WTC11 (cell line): ENCODE results near the gene CGREF1. TPM values are rescaled to one million over a fixed set of nuclear protein-coding genes. Genes with fewer than 3 reads are reported as not detected.

Source experiments
- ATAC-seq: fragments of 200-7000 bp; cut with Tn5 transposase; 2 replicates; pipeline ENCODE4 v1.10.0; 2021; ENCODE audit warnings: mild to moderate bottlenecking, moderate library complexity
- CTCF ChIA-PET: fragments of 300-600 bp; sonication (Branson Sonifier 250); formaldehyde crosslinking; loops from one replicate; lab custom pipeline; 2021; ENCODE audit warnings: antibody characterized with exemption; lab: Charles Lee
- POLR2A ChIA-PET: fragments of 350-600 bp; sonication (Branson Sonifier 250); formaldehyde crosslinking; loops from one replicate; lab custom pipeline; 2021; ENCODE audit warnings: antibody characterized with exemption; lab: Charles Lee
- DNase-seq: peaks from one replicate; pipeline ENCODE4 v3.0.0; 2021; ENCODE audit warnings: low spot score
- H3K27ac Mint-ChIP-seq: 2 replicates; pipeline ENCODE4 v1.8.0; 2021; ENCODE audit warnings: mixed read lengths
- H3K27me3 Mint-ChIP-seq: 2 replicates; pipeline ENCODE4 v1.8.0; 2021; ENCODE audit warnings: low read depth, mild to moderate bottlenecking, moderate library complexity, mixed read lengths
- H3K36me3 Mint-ChIP-seq: 2 replicates; pipeline ENCODE4 v1.8.0; 2021; ENCODE audit warnings: mixed read lengths
- H3K4me1 Mint-ChIP-seq: 2 replicates; pipeline ENCODE4 v1.8.0; 2022; ENCODE audit warnings: mixed read lengths
- H3K4me3 Mint-ChIP-seq: 2 replicates; pipeline ENCODE4 v1.8.0; 2021; ENCODE audit warnings: mild to moderate bottlenecking, moderate library complexity, mixed read lengths
- H3K9me3 Mint-ChIP-seq: 2 replicates; pipeline ENCODE4 v1.8.0; 2021; ENCODE audit warnings: mixed read lengths
- ATF3 ChIP-seq: sonication (generic); formaldehyde crosslinking; conservative IDR thresholded peaks from 2 replicates; pipeline ENCODE4 v1.8.1; 2022; ENCODE audit warnings: mild to moderate bottlenecking, missing genetic modification reagents
- ATF6 ChIP-seq: sonication (generic); formaldehyde crosslinking; IDR thresholded peaks from 2 replicates; pipeline ENCODE4 v1.8.1; 2023; ENCODE audit warnings: mild to moderate bottlenecking, missing genetic modification reagents
- CDX4 ChIP-seq: fragments of 250-450 bp; sonication (Bioruptor Pico); IDR thresholded peaks from 2 replicates; pipeline ENCODE4 v1.9.0; 2021; ENCODE audit warnings: moderate library complexity, mild to moderate bottlenecking, inconsistent platforms, borderline replicate concordance
- CREM ChIP-seq: sonication (generic); formaldehyde crosslinking; IDR thresholded peaks from 2 replicates; pipeline ENCODE4 v1.8.1; 2022; ENCODE audit warnings: mild to moderate bottlenecking, missing genetic modification reagents, moderate library complexity
- E2F4 ChIP-seq: sonication (generic); formaldehyde crosslinking; IDR thresholded peaks from 2 replicates; pipeline ENCODE4 v1.8.1; 2022; ENCODE audit warnings: low read depth, mild to moderate bottlenecking, moderate library complexity, missing genetic modification reagents, borderline replicate concordance
- ELF4 ChIP-seq: sonication (generic); formaldehyde crosslinking; IDR thresholded peaks from 2 replicates; pipeline ENCODE4 v1.8.1; 2022; ENCODE audit warnings: low read depth, mild to moderate bottlenecking, moderate library complexity, missing genetic modification reagents
- HMGXB4 ChIP-seq: sonication (generic); formaldehyde crosslinking; IDR thresholded peaks from 2 replicates; pipeline ENCODE4 v1.8.1; 2023; ENCODE audit warnings: mild to moderate bottlenecking, moderate library complexity, missing genetic modification reagents
- IRF1 ChIP-seq: sonication (generic); formaldehyde crosslinking; IDR thresholded peaks from 2 replicates; pipeline ENCODE4 v1.8.0; 2023; ENCODE audit warnings: missing genetic modification reagents
- OVOL2 ChIP-seq: fragments of 250-450 bp; sonication (Bioruptor Pico); IDR thresholded peaks from 2 replicates; pipeline ENCODE4 v1.9.0; 2021; ENCODE audit warnings: mild to moderate bottlenecking, borderline replicate concordance
- PRDM15 ChIP-seq: sonication (generic); formaldehyde crosslinking; IDR thresholded peaks from 2 replicates; pipeline ENCODE4 v1.8.0; 2022; ENCODE audit warnings: missing genetic modification reagents
- TEAD4 ChIP-seq: sonication (generic); formaldehyde crosslinking; IDR thresholded peaks from 2 replicates; pipeline ENCODE4 v1.8.0; 2022; ENCODE audit warnings: mild to moderate bottlenecking, missing genetic modification reagents
- USF1 ChIP-seq: sonication (generic); formaldehyde crosslinking; IDR thresholded peaks from 2 replicates; pipeline ENCODE4 v1.8.0; 2022; ENCODE audit warnings: mild to moderate bottlenecking, missing genetic modification reagents
- ZMAT4 ChIP-seq: fragments of 250-450 bp; sonication (Bioruptor Pico); IDR thresholded peaks from 2 replicates; pipeline ENCODE4 v1.9.0; 2021; ENCODE audit warnings: mild to moderate bottlenecking
- ZNF219 ChIP-seq: sonication (generic); formaldehyde crosslinking; IDR thresholded peaks from 2 replicates; pipeline ENCODE4 v1.8.0; 2023; ENCODE audit warnings: missing genetic modification reagents, mild to moderate bottlenecking, borderline replicate concordance
- ZNF232 ChIP-seq: sonication (generic); formaldehyde crosslinking; IDR thresholded peaks from 2 replicates; pipeline ENCODE4 v1.8.0; 2022; ENCODE audit warnings: mild to moderate bottlenecking, missing genetic modification reagents
- ZNF416 ChIP-seq: fragments of 250-450 bp; sonication (Bioruptor Pico); IDR thresholded peaks from 2 replicates; pipeline ENCODE4 v1.9.0; 2021; ENCODE audit warnings: mild to moderate bottlenecking, inconsistent platforms
- total RNA-seq: library from RNA; stranded (reverse); gene quantifications from 3 replicates; pipeline ENCODE4 v1.2.3, GENCODE V29; 2021

CGREF1 gene
- total RNA-seq, 1 experiment from 2014 or later = 3.5 TPM

GRCh38 chr2:27108221-27108620 lies 10.7 kb downstream of the CGREF1 start (continued):
- TF ChIP-seq CDX4 (no peak), ATF3 (CRISPR knock-in tag) (no peak), OVOL2 (CRISPR knock-in tag) (no peak), ATF6 (CRISPR knock-in tag) (no peak)

GRCh38 chr2:27105981-27106380 lies 12.9 kb downstream of the CGREF1 start:
- ChIA-PET POLR2A (interaction anchor here (1.7 kb wide), 1 partner anchor 28 kb away, joined by 3 read pairs; the partner anchor contains the start of gene PREB), CTCF (interaction anchor here (0.9 to 2.2 kb wide), 3 partner anchors 28 to 85 kb away, joined by 5 read pairs; partner anchors contain the start of gene PREB)
- ATAC-seq = no peak
- Mint-ChIP-seq H3K9me3 (no peaks in the 10 kb centered on the region), H3K27ac (no peak overlapping the region), H3K36me3 (no peaks in the 10 kb centered on the region), H3K4me1 (peaks cover 2% of the 10 kb centered on the region; the same call in 1 of the 2 replicates), H3K4me3 (no peak overlapping the region), H3K27me3 (0 out of 2 replicates have a peak, but pooled peaks cover 5% of the 10 kb centered on the region)
- TF ChIP-seq ZMAT4 (no peak), TEAD4 (CRISPR knock-in tag) (no peak), ZNF416 (CRISPR knock-in tag) (no peak)
- no peak for DNase-seq

- TF ChIP-seq ZNF416 (CRISPR knock-in tag) (no peak), E2F4 (CRISPR knock-in tag) (no peak), ZNF232 (CRISPR knock-in tag) (no peak), USF1 (no peak), IRF1 (CRISPR knock-in tag) (no peak), ELF4 (CRISPR knock-in tag) (no peak), ZNF219 (CRISPR knock-in tag) (no peak)
- CTCF ChIA-PET = interaction anchor here (0.7 to 3.9 kb wide), 5 partner anchors 22 to 178 kb away, joined by 3 to 39 read pairs (median 5); no protein-coding TSS in a partner anchor
- DNase-seq = no peak
These were observed 16.6 kb downstream of the CGREF1 start for GRCh38 chr2:27102329-27102728.

GRCh38 chr2:27100036-27100435 lies 18.9 kb downstream of the CGREF1 start:
- H3K27me3 Mint-ChIP-seq = 0 out of 2 replicates have a peak, but pooled peaks cover 2% of the 10 kb centered on the region
- no peak for ATAC-seq
- TF ChIP-seq HMGXB4 (no peak), PRDM15 (CRISPR knock-in tag) (no peak), CREM (CRISPR knock-in tag) (no peak)

More at GRCh38 chr2:27102329-27102728, 16.6 kb downstream of the CGREF1 start:
- Mint-ChIP-seq H3K27ac (no peak overlapping the region), H3K9me3 (no peaks in the 10 kb centered on the region), H3K4me3 (no peak overlapping the region), H3K36me3 (no peaks in the 10 kb centered on the region), H3K27me3 (0 out of 2 replicates have a peak, but pooled peaks cover 5% of the 10 kb centered on the region), H3K4me1 (no peaks in the 10 kb centered on the region)
- ATAC-seq = no peak; the same call in 1 of the 2 replicates
- POLR2A ChIA-PET = interaction anchor here (0.8 to 1.2 kb wide), 2 partner anchors 39 to 100 kb away, joined by 3 to 4 read pairs; no protein-coding TSS in a partner anchor

More at GRCh38 chr2:27100036-27100435, 18.9 kb downstream of the CGREF1 start:
- H3K4me1 Mint-ChIP-seq = peaks cover 6% of the 10 kb centered on the region
- DNase-seq = no peak
- H3K4me3 Mint-ChIP-seq = no peak overlapping the region
- no peaks in the 10 kb centered on the region for H3K9me3 Mint-ChIP-seq
- H3K27ac Mint-ChIP-seq = no peak overlapping the region
- ChIA-PET POLR2A (no interaction called here), CTCF (interaction anchor here (1.0 to 3.9 kb wide), 8 partner anchors 12 to 202 kb away, joined by 3 to 39 read pairs (median 12); partner anchors contain the start of genes KHK and PREB)
- H3K36me3 Mint-ChIP-seq = no peaks in the 10 kb centered on the region
